ENCODE measurements around the gene MBLAC2. TPM values are rescaled to one million over a fixed set of nuclear protein-coding genes. Genes with fewer than 3 reads are reported as not detected.

Gene MBLAC2
- total RNA-seq, 2 donors from 2014 or later: 3.5 to 5.0 TPM

Other genes with a start within 250 kb of the MBLAC2 start
- 10 to 100 TPM; 50.7 to 65.1 TPM for gene CETN3, start 65.0 kb downstream of the MBLAC2 start, total RNA-seq
- 10 to 100 TPM in 1 of 2 donors, 1 to 10 TPM in 1; 6.3 to 16.4 TPM for gene POLR3G, start 93 bp upstream of the MBLAC2 start, total RNA-seq
- 10 to 100 TPM; 18.2 to 18.7 TPM for gene LYSMD3, start 54.8 kb upstream of the MBLAC2 start, total RNA-seq
- gene ADGRV1, start 84.0 kb upstream of the MBLAC2 start, total RNA-seq: 100 to 1,000 TPM in 1 of 2 donors, 10 to 100 TPM in 1; 97.6 to 117 TPM

Data from endodermal cell (in vitro differentiated cells).